Spleen (tissue), 7 donors: ENCODE data around the gene GPHB5.

Experiments
- POLR2AphosphoS5 ChIP-seq, 3 donors: sonication (generic); formaldehyde crosslinking; IDR thresholded peaks; one replicate each; pipeline ENCODE4 v1.5.1; 2017; ENCODE audit warnings: antibody characterized with exemption in 3 of 3
- TF ChIP-seq, protein P1 (sequence below), 11 experiments: fragments of 200-600 bp in 7 of 11; fragments of 450-650 bp in 4 of 11; sonication (generic) in 4 of 11; IDR thresholded peaks in 8 of 11; conservative IDR thresholded peaks in 3 of 11; 1 replicate in 7 of 11; 2 replicates in 4 of 11; pipeline versions ENCODE4 v1.4.0 to v1.8.0; 2016 to 2021; ENCODE audit warnings: antibody characterized with exemption in 11 of 11, inconsistent platforms in 4 of 11, mild to moderate bottlenecking in 1 of 11
- donor health status: DM: no; HTN: no; CAD: no; lungs with moderate emphysema.
- donor health status: DM: no; HTN: no; CAD: no.
- donor health status: DM: no; HTN: no; CAD: no.

- TF ChIP-seq, protein P1, sequence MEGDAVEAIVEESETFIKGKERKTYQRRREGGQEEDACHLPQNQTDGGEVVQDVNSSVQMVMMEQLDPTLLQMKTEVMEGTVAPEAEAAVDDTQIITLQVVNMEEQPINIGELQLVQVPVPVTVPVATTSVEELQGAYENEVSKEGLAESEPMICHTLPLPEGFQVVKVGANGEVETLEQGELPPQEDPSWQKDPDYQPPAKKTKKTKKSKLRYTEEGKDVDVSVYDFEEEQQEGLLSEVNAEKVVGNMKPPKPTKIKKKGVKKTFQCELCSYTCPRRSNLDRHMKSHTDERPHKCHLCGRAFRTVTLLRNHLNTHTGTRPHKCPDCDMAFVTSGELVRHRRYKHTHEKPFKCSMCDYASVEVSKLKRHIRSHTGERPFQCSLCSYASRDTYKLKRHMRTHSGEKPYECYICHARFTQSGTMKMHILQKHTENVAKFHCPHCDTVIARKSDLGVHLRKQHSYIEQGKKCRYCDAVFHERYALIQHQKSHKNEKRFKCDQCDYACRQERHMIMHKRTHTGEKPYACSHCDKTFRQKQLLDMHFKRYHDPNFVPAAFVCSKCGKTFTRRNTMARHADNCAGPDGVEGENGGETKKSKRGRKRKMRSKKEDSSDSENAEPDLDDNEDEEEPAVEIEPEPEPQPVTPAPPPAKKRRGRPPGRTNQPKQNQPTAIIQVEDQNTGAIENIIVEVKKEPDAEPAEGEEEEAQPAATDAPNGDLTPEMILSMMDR (IDR thresholded peaks at IDR 0.05 in 8 of 11, conservative IDR thresholded peaks at IDR 0.05 in 3 of 11), result no peak
- TF ChIP-seq POLR2AphosphoS5 (IDR thresholded peaks at IDR 0.05), result no peak
Observed at GRCh38 chr14:63296060-63296563, 22.6 kb downstream of the GPHB5 start.
